ENCODE data around the gene CACNA1C. TPM values are rescaled to one million over a fixed set of nuclear protein-coding genes. Genes with fewer than 3 reads are reported as not detected.

The CACNA1C gene
- total RNA-seq, 1 donor from 2014 or later, result 102 TPM

DNA sequence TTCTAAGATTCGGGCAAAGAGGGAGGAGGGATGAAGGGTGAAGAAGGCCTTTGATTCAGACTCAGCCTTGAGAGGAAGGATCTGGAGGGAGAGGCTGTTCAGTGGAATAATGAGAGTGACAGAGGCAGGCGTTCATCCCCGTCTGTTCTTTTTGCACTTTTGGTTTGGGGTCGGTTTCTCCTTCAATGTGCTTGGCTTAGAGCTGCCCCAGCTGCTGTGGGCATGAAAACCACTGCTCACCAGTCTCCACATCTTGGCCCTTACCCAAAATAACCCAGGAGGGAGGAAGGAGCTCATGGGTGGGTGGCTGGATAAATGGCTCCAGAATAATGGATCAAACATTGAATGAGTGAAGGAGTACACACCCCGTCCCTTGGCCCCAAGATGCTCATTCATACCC, 480.2 kb downstream of the CACNA1C start:
- intact Hi-C loops (cut with DNase I), result no loop called here

DNA sequence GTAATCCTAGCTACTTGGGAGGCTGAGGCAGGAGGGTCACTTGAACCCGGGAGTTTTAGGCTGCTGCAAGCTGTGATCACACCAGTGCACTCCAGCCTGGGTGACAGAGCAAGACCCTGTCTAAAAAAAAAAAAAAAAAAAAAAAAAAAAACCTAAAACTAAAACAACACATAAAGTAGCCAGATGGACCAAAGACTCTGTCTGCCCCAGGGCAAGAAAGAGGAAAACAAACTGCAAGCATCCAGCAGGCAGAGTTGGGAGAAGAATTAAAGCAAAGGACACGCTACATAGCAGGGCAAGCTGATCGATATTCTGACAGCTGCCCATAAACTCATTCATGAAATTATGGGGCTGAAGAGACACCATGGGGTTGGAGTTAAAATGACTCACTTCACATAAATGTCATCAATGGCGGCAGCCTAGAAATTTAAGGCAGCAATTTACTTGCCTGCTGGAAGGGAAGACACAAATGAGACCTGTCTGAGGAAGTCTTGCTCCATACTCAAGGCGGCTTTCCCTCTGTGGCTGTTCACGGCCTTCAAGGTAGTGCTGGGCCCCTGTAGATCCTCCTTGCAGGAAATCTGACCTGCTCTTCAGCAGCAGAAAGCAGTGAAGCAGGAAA, 482.9 kb downstream of the CACNA1C start:
- Histone ChIP-seq H3K27ac (no peak overlapping the region), H3K9me3 (no peaks in the 10 kb centered on the region), H3K4me3 (no peak overlapping the region), H3K4me1 (no peaks in the 10 kb centered on the region), H3K36me3 (peaks cover 37% of the 10 kb centered on the region in 2 donors), H3K27me3 (no peaks in the 10 kb centered on the region)
- TF ChIP-seq, protein P1, sequence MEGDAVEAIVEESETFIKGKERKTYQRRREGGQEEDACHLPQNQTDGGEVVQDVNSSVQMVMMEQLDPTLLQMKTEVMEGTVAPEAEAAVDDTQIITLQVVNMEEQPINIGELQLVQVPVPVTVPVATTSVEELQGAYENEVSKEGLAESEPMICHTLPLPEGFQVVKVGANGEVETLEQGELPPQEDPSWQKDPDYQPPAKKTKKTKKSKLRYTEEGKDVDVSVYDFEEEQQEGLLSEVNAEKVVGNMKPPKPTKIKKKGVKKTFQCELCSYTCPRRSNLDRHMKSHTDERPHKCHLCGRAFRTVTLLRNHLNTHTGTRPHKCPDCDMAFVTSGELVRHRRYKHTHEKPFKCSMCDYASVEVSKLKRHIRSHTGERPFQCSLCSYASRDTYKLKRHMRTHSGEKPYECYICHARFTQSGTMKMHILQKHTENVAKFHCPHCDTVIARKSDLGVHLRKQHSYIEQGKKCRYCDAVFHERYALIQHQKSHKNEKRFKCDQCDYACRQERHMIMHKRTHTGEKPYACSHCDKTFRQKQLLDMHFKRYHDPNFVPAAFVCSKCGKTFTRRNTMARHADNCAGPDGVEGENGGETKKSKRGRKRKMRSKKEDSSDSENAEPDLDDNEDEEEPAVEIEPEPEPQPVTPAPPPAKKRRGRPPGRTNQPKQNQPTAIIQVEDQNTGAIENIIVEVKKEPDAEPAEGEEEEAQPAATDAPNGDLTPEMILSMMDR (IDR thresholded peaks at IDR 0.05), result no peak
- no peak for DNase-seq (ENCODE audit: low spot score in 2 of 2)
- intact Hi-C loops (cut with DNase I), result no loop called here

More for the DNA sequence above, 480.2 kb downstream of the CACNA1C start:
- TF ChIP-seq, protein P1 (IDR thresholded peaks at IDR 0.05), result no peak
- H3K36me3 ChIP-seq, result peaks cover 42 to 45% of the 10 kb centered on the region in 2 donors
- no peaks in the 10 kb centered on the region for H3K4me1 ChIP-seq
- no peak for DNase-seq (ENCODE audit: low spot score in 2 of 2)
- H3K27me3 ChIP-seq, result no peaks in the 10 kb centered on the region
- no peak overlapping the region for H3K4me3 ChIP-seq
- H3K27ac ChIP-seq, result no peak overlapping the region
- H3K9me3 ChIP-seq, result no peaks in the 10 kb centered on the region

DNA sequence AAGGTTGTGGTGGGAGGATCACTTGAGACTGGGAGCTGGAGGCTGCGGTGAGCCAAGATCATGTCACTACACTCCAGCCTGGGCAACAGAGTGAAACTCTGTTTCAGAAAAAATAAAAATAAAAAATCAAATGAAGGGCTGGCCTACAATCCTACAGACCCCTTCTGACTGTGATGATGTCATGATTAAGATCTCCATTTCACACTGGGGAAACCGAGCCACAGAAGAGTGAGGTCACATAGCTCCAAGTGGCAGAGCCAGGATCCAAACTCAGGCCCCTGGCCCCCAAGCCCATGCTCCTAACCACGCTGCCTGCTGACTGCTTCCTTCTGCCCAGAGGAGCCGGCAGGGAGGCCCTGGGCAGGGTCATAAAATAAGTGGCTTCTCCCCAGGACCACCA, 483.9 kb downstream of the CACNA1C start:
- Histone ChIP-seq H3K4me3 (no peak overlapping the region), H3K27ac (no peak overlapping the region), H3K27me3 (no peaks in the 10 kb centered on the region), H3K36me3 (peaks cover 33% of the 10 kb centered on the region in 2 donors), H3K9me3 (no peaks in the 10 kb centered on the region), H3K4me1 (no peaks in the 10 kb centered on the region)
- TF ChIP-seq, protein P1 (IDR thresholded peaks at IDR 0.05), result no peak
- intact Hi-C loops (cut with DNase I), result no loop called here
- DNase-seq (ENCODE audit: low spot score in 2 of 2), result no peak

DNA sequence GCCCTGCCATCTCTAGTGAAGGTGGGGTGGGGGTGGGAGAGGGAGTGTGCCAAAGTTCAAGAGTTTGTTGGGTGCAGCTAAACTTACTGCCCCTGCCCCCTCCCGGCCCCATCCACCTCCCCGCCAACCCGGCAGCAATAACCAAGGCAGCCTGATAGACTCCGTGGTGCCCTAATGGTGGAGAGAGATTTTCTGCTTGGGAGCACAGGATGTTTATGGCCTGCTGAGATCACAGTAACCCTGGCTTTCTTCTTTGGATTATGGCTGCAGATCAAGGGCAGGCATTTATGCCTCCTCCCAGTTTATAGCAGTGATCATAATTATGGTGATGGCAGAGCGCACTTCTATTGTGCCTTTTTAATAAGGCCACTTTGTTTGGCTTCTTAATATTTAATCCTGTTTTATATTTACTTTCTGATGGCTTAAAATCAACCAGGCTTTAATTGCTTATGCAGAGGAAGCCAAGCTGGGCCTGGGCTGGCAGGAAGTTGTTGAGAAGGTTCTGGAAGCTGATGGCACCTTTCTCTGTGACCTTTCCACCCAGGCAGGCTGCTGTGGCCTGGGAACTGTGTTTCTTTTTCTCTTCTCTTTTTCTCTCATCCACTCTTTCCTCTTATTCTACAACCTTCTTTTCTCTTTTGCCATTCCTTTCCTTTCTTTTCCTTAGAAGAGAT, 485.2 kb downstream of the CACNA1C start:
- intact Hi-C loops (cut with DNase I), result no loop called here
- TF ChIP-seq, protein P1 (IDR thresholded peaks at IDR 0.05), result no peak
- Histone ChIP-seq H3K27me3 (no peaks in the 10 kb centered on the region), H3K4me3 (no peak overlapping the region), H3K27ac (no peak overlapping the region), H3K9me3 (no peaks in the 10 kb centered on the region), H3K36me3 (peaks cover 24 to 26% of the 10 kb centered on the region in 2 donors), H3K4me1 (no peaks in the 10 kb centered on the region)
- DNase-seq (ENCODE audit: low spot score in 2 of 2), result no peak

DNA sequence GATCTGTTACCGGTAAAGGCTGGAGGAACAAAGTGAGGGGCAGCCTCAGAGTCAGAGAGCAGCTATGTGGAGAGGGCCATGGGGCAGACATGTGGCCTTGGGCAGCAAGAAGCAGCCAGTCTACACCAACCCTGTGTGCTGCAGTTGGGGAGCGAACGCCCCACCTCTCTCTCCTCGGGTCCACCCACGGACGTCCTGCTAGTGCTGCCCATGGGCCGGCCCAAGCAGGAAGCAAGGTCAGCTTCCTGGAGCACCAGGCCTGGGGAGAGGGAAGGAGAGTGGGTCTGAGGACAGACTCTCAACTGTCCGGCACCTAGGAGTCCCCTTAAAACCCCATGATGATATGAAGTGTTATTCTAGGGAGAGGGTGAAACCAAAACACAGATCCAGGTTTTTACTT, 487.2 kb downstream of the CACNA1C start:
- Histone ChIP-seq H3K36me3 (peaks cover 24 to 29% of the 10 kb centered on the region in 2 donors), H3K9me3 (no peaks in the 10 kb centered on the region), H3K27ac (no peak overlapping the region), H3K4me3 (no peak overlapping the region), H3K4me1 (no peaks in the 10 kb centered on the region), H3K27me3 (no peaks in the 10 kb centered on the region)
- DNase-seq (ENCODE audit: low spot score in 2 of 2), result no peak
- TF ChIP-seq, protein P1 (IDR thresholded peaks at IDR 0.05), result no peak
- intact Hi-C loops (cut with DNase I), result no loop called here
